Spleen (tissue), 11 donors: Measurements from ENCODE around the gene ZNF276. TPM values are rescaled to one million over a fixed set of nuclear protein-coding genes. Genes with fewer than 3 reads are reported as not detected.

Source experiments
- DNase-seq: peaks from one replicate; pipeline ENCODE4 v3.0.0-alpha.2; 2020
- H3K27ac ChIP-seq, 8 donors: fragments of 200-600 bp; sonication (generic) in 7 of 8; 1 replicate in 4 of 8; 2 replicates in 4 of 8; pipeline versions ENCODE4 v1.5.0 to v1.8.0; 2016 to 2021; ENCODE audit warnings: inconsistent platforms in 4 of 8, mild to moderate bottlenecking in 4 of 8, moderate library complexity in 1 of 8
- H3K27me3 ChIP-seq, 7 donors: fragments of 200-600 bp; sonication (generic) in 6 of 7; replicated peaks in 1 of 7; 1 replicate in 4 of 7; 2 replicates in 3 of 7; pipeline versions ENCODE4 v1.5.0 to v1.8.0; 2016 to 2021; ENCODE audit warnings: inconsistent platforms in 3 of 7, mild to moderate bottlenecking in 1 of 7
- H3K36me3 ChIP-seq, 6 donors: fragments of 200-600 bp; sonication (generic) in 5 of 6; 1 replicate in 4 of 6; 2 replicates in 2 of 6; pipeline versions ENCODE4 v1.5.0 to v1.8.0; 2016 to 2021; ENCODE audit warnings: inconsistent platforms in 2 of 6
- H3K4me1 ChIP-seq, 6 donors: fragments of 200-600 bp; sonication (generic) in 5 of 6; 1 replicate in 3 of 6; 2 replicates in 3 of 6; pipeline versions ENCODE4 v1.5.0 to v1.8.0; 2016 to 2021; ENCODE audit warnings: inconsistent platforms in 3 of 6
- H3K4me3 ChIP-seq, 8 donors: fragments of 200-600 bp; sonication (generic) in 7 of 8; 1 replicate in 4 of 8; 2 replicates in 4 of 8; pipeline versions ENCODE4 v1.5.0 to v1.8.0; 2016 to 2021; ENCODE audit warnings: inconsistent platforms in 4 of 8, mild to moderate bottlenecking in 4 of 8, moderate library complexity in 2 of 8
- H3K9me3 ChIP-seq, 8 donors: fragments of 200-600 bp; sonication (generic) in 7 of 8; 1 replicate in 4 of 8; 2 replicates in 4 of 8; pipeline versions ENCODE4 v1.5.0 to v1.8.0; 2016 to 2021; ENCODE audit warnings: inconsistent platforms in 4 of 8
- POLR2A ChIP-seq, 3 donors: fragments of 450-650 bp; IDR thresholded peaks; one replicate each; pipeline ENCODE4 v1.5.1; 2017; ENCODE audit warnings: antibody characterized with exemption in 3 of 3, mild to moderate bottlenecking in 1 of 3
- POLR2AphosphoS5 ChIP-seq, 3 donors: sonication (generic); formaldehyde crosslinking; IDR thresholded peaks; one replicate each; pipeline ENCODE4 v1.5.1; 2017; ENCODE audit warnings: antibody characterized with exemption in 3 of 3
- WGBS, 5 donors: extraction: QIAGEN DNeasy Blood & Tissue Kit in 3 of 5; methylation state at CpG; one replicate each; pipeline versions ENCODE4 v1.1.5 to v1.1.7; 2013 to 2018; 5-methylcytosine and 5-hydroxymethylcytosine counted together
- intact Hi-C: fragments of 100-400 bp; cut with DNase I; formaldehyde crosslinking; loops from one replicate; pipeline ENCODE4 v1.15.0; 2023; ENCODE audit warnings: low total_unique reads
- polyA plus RNA-seq, 3 donors: library from polyadenylated mRNA; stranded (reverse); fragments of 200-250 nt; gene quantifications; one replicate each; pipeline ENCODE4 v1.2.1, GENCODE V29; 2013
- total RNA-seq, 7 donors: library from RNA; depleted of rRNA in 3 of 7; stranded (reverse); fragments of >200 nt in 3 of 7; fragmentation: NEBNext Ultra II Directional in 4 of 7; extraction: Animal tissue kit (Norgen Biotek cat#: 25700) in 4 of 7; gene quantifications; one replicate each; pipeline versions ENCODE4 v1.1.0 to v1.2.1, GENCODE V29; 2016 to 2021
- TF ChIP-seq, protein P1 (sequence below), 11 experiments: fragments of 200-600 bp in 7 of 11; fragments of 450-650 bp in 4 of 11; sonication (generic) in 4 of 11; IDR thresholded peaks in 8 of 11; conservative IDR thresholded peaks in 3 of 11; 1 replicate in 7 of 11; 2 replicates in 4 of 11; pipeline versions ENCODE4 v1.4.0 to v1.8.0; 2016 to 2021; ENCODE audit warnings: antibody characterized with exemption in 11 of 11, inconsistent platforms in 4 of 11, mild to moderate bottlenecking in 1 of 11
- donor health status: healthy with polysubstance abuse.
- donor health status: DM: no; HTN: no; CAD: no; lungs with moderate emphysema.
- donor health status: DM: no; HTN: no; CAD: no.
- donor health status: Bipolar disorder and iron deficiency.
- donor health status: healthy.
- donor health status: DM: no; HTN: no; CAD: no.
- donor health status: DM: yes; HTN: yes; CAD: no.

The ZNF276 gene
- total and polyA plus RNA-seq, 10 donors, result 28.9 to 83.7 (median 62.7) TPM

DNA sequence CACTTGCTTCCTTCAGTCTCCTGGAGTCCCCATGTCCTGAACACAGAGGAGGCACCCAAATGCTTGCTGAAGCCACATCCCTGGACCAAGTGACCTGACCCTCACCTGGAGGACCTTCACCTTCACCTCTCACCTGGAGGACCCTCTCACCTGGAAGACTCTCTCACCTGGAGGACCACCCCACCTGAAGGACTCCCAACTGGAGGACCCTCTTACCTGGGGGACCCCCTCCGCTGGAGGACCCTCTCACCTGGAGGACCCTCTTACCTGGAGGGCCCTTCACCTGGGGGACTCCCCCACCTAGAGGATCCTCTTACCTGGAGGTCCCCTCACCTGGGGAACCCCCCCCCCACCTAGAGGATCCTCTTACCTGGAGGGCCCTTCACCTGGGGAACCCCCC, 35.4 kb upstream of the ZNF276 start:
- peak overlapping the region in 4 of 8 donors; percentile 81 to 98 (median 96) for H3K4me3 ChIP-seq
- no peak for DNase-seq
- intact Hi-C loops, result no loop called here
- 87 to 100% (median 95%) methylated on average over 1 of the region's 1 CpG; no CpG with 5 or more reads in 1 of the 5 donors for WGBS, 5 donors
- peaks cover 7 to 33% (median 19%) of the 10 kb centered on the region in 6 donors for H3K4me1 ChIP-seq
- H3K9me3 ChIP-seq, result no peaks in the 10 kb centered on the region
- peak overlapping the region in 1 of 8 donors; percentile 96 for H3K27ac ChIP-seq
- H3K36me3 ChIP-seq, result peaks cover 0 to 22% (median 8%) of the 10 kb centered on the region in 6 donors
- TF ChIP-seq, protein P1, sequence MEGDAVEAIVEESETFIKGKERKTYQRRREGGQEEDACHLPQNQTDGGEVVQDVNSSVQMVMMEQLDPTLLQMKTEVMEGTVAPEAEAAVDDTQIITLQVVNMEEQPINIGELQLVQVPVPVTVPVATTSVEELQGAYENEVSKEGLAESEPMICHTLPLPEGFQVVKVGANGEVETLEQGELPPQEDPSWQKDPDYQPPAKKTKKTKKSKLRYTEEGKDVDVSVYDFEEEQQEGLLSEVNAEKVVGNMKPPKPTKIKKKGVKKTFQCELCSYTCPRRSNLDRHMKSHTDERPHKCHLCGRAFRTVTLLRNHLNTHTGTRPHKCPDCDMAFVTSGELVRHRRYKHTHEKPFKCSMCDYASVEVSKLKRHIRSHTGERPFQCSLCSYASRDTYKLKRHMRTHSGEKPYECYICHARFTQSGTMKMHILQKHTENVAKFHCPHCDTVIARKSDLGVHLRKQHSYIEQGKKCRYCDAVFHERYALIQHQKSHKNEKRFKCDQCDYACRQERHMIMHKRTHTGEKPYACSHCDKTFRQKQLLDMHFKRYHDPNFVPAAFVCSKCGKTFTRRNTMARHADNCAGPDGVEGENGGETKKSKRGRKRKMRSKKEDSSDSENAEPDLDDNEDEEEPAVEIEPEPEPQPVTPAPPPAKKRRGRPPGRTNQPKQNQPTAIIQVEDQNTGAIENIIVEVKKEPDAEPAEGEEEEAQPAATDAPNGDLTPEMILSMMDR (IDR thresholded peaks at IDR 0.05 in 8 of 11, conservative IDR thresholded peaks at IDR 0.05 in 3 of 11), result no peak
- TF ChIP-seq POLR2AphosphoS5 (IDR thresholded peaks at IDR 0.05) (no peak), POLR2A (IDR thresholded peaks at IDR 0.05) (no peak)
- H3K27me3 ChIP-seq, result no peaks in the 10 kb centered on the region

DNA sequence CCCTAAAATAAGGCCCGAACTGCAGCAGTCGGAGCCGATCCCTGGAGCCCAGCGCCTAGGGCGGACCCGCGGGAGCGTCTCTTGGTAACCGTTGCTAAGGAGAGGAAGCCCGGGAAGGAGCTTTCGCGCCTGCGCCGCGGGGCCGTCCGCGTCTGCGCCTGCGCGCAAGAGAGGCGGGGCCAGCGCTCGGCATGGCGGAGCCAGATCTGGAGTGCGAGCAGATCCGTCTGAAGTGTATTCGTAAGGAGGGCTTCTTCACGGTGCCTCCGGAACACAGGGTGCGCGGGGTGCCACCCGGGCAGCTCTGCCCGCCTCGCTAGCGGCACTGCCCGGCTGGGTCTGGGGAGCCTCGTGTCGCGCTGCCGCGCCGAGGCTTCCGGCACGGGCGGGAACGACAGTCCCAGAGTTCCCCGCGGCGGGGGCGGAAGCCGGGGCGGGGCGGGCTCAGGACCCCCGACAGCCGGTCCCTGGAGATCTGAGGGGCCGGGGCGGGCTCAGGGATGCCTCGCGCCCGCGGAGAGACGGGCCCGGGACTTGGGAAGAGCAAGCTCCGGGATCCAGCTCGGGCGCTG, 34.7 kb upstream of the ZNF276 start, which contains the start of gene CDK10:
Gene CDK10, plus strand, starts transcription at position 170 of the 572 bp plus-strand sequence. Its CDS starts 22 bp downstream, at position 192.
- H3K4me1 ChIP-seq, result peaks cover 7 to 33% (median 19%) of the 10 kb centered on the region in 6 donors
- peak within 1 kb of the TSS; percentile 89 to 96 (median 92) for H3K27ac ChIP-seq
- DNase-seq, result peak; percentile 95
- H3K4me3 ChIP-seq, result peak within 1 kb of the TSS; percentile 81 to 99 (median 97)
- intact Hi-C loops, result no loop called here
- WGBS, 5 donors, result 0 to 2% (median 0%) methylated on average over 30 to 67 of the region's 67 CpGs
- no peaks in the 10 kb centered on the region for H3K9me3 ChIP-seq
- H3K36me3 ChIP-seq, result peaks cover 0 to 29% (median 14%) of the 10 kb centered on the region in 6 donors
- H3K27me3 ChIP-seq, result no peaks in the 10 kb centered on the region
- TF ChIP-seq POLR2AphosphoS5 (IDR thresholded peaks at IDR 0.05), result peak; percentile 95 to 96 (median 96)
- peak in 1 of 3 donors; percentile 54 for TF ChIP-seq POLR2A (IDR thresholded peaks at IDR 0.05)
- TF ChIP-seq, protein P1 (IDR thresholded peaks at IDR 0.05 in 8 of 11, conservative IDR thresholded peaks at IDR 0.05 in 3 of 11), result peak in 3 of 11 experiments; percentile 13 to 32 (median 27)

DNA sequence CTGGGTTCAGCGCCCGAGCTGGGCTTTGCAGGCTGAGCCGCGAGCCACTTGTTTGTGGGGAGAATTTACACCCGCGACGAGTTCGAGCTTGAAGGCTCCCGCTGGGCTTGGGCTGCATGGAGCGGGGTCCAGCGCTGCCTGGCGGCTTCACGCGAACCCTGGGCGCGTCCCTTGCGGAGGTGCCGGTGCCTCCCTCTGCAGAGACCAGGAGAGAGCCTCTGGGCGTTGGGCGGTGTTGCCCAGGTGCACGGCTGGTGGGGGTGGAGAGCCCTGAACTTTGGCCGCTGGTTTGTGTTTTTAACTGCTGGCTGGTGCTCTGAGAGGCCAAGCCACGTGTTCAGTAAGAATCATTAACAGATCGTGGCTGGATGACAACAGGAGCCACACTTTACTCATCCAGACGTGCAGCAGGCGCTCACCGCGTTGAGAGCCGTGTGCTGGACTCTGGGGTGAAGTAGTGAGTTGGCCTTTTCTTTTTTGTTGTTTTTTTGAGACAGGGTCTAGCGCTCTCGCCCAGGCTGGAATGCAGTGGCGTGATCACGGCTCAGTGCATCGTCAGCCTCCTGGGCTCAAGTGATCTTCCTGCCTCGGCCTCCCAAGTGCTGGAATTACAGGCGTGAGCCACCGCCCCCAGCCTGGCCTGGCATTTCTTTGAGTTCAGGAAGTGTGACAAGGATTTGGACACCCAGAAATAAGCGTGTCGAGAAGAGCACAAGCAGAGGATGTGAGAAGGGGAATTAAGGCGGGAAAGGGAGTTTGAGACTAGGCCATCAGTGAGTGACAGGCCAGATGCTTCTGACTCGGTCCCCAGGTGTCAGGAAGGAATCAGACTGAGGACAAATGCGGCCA, 34.0 kb upstream of the ZNF276 start:
- intact Hi-C loops, result no loop called here
- WGBS, 5 donors, result 14 to 23% (median 19%) methylated on average over 39 to 42 of the region's 42 CpGs
- Histone ChIP-seq H3K27ac (peak overlapping the region; percentile 89 to 96 (median 92)), H3K9me3 (no peaks in the 10 kb centered on the region), H3K36me3 (peaks cover 0 to 36% (median 21%) of the 10 kb centered on the region in 6 donors), H3K27me3 (no peaks in the 10 kb centered on the region), H3K4me1 (peaks cover 7 to 33% (median 19%) of the 10 kb centered on the region in 6 donors), H3K4me3 (peak overlapping the region; percentile 81 to 99 (median 97))
- TF ChIP-seq, protein P1 (IDR thresholded peaks at IDR 0.05 in 8 of 11, conservative IDR thresholded peaks at IDR 0.05 in 3 of 11), result no peak
- no peak for TF ChIP-seq POLR2AphosphoS5 (IDR thresholded peaks at IDR 0.05)
- no peak for TF ChIP-seq POLR2A (IDR thresholded peaks at IDR 0.05)
- DNase-seq, result no peak
